ENCODE results near the gene SIX5.

- TF ChIP-seq TAF1 (IDR thresholded peaks at IDR 0.05; ENCODE audit: borderline replicate concordance, insufficient read depth, low read length), result no peak
- no peak for TF ChIP-seq REST (IDR thresholded peaks at IDR 0.05; ENCODE audit: insufficient read depth in 1 of 2, low read depth in 2 of 2, low read length in 2 of 2)
Measured at GRCh38 chr19:45765702-45766295, 3.3 kb downstream of the SIX5 start.
